Ishikawa (cell line): Measurements from ENCODE around the gene RASSF7.

Experiments
- CEBPB ChIP-seq: IDR thresholded peaks from 2 replicates; pipeline ENCODE4 v1.6.1; 2012
- CREB1 ChIP-seq: IDR thresholded peaks from 2 replicates; pipeline ENCODE4 v1.6.1; 2012; ENCODE audit warnings: low read depth
- EGR1 ChIP-seq: IDR thresholded peaks from 2 replicates; pipeline ENCODE4 v1.6.1; 2012
- EP300 ChIP-seq: IDR thresholded peaks from 2 replicates; pipeline ENCODE4 v1.6.1; 2012; ENCODE audit warnings: borderline replicate concordance
- FOXM1 ChIP-seq: IDR thresholded peaks from 2 replicates; pipeline ENCODE4 v1.6.1; 2012; ENCODE audit warnings: low read depth, borderline replicate concordance
- MAX ChIP-seq: IDR thresholded peaks from 2 replicates; pipeline ENCODE4 v1.6.1; 2012
- NFIC ChIP-seq: IDR thresholded peaks from 2 replicates; pipeline ENCODE4 v1.6.1; 2012
- RAD21 ChIP-seq: IDR thresholded peaks from 2 replicates; pipeline ENCODE4 v1.6.1; 2012; ENCODE audit warnings: low read depth
- REST ChIP-seq: IDR thresholded peaks from 2 replicates; pipeline ENCODE4 v1.6.1; 2012; ENCODE audit warnings: low read depth, mild to moderate bottlenecking
- TAF1 ChIP-seq: IDR thresholded peaks from 2 replicates; pipeline ENCODE4 v1.6.1; 2012; ENCODE audit warnings: low read depth, mild to moderate bottlenecking
- TCF12 ChIP-seq: IDR thresholded peaks from 2 replicates; pipeline ENCODE4 v1.6.1; 2012; ENCODE audit warnings: low read depth
- TEAD4 ChIP-seq: IDR thresholded peaks from 2 replicates; pipeline ENCODE4 v1.6.1; 2012
- USF1 ChIP-seq: IDR thresholded peaks from 2 replicates; pipeline ENCODE4 v1.6.1; 2012
- YY1 ChIP-seq: IDR thresholded peaks from 2 replicates; pipeline ENCODE4 v1.6.1; 2012; ENCODE audit warnings: low read depth
- ZBTB7A ChIP-seq: IDR thresholded peaks from 2 replicates; pipeline ENCODE4 v1.6.1; 2012; ENCODE audit warnings: low read depth

The RASSF7 gene

GRCh38 chr11:535519-536454, 25.0 kb upstream of the RASSF7 start, which contains the start of gene HRAS:
Gene HRAS (minus strand): TSS chr11:535576.
- peak; percentile 24 for TF ChIP-seq MAX
- peak; percentile 79; the same call in 1 of the 2 replicates for TF ChIP-seq ZBTB7A
- peak; percentile 66; the same call in 1 of the 2 replicates for TF ChIP-seq TAF1
- TF ChIP-seq EP300, result no peak

- no peak for TF ChIP-seq YY1
- TF ChIP-seq TAF1, result peak; percentile 54; the same call in 1 of the 2 replicates
- TF ChIP-seq FOXM1, result peak; percentile 62; the same call in 1 of the 2 replicates
- peak; percentile 96 for TF ChIP-seq EGR1
- TF ChIP-seq TCF12, result peak; percentile 52; the same call in 1 of the 2 replicates
- TF ChIP-seq TEAD4, result peak; percentile 34
- TF ChIP-seq NFIC, result peak; percentile 33; the same call in 1 of the 2 replicates
- TF ChIP-seq MAX, result peak; percentile 98
- no peak for TF ChIP-seq CREB1
- TF ChIP-seq USF1, result peak; percentile 94
- TF ChIP-seq REST, result no peak
- peak; percentile 56; the same call in 1 of the 2 replicates for TF ChIP-seq ZBTB7A
- TF ChIP-seq RAD21, result no peak; the same call in 1 of the 2 replicates
- TF ChIP-seq CEBPB, result no peak
- TF ChIP-seq EP300, result peak; percentile 43; the same call in 1 of the 2 replicates
Observed at GRCh38 chr11:536841-537621, 23.7 kb upstream of the RASSF7 start, which contains the start of gene LRRC56. Gene LRRC56 (plus strand): TSS chr11:537527. CDS start chr11:540685, 3,158 bp downstream.

GRCh38 chr11:537622-538430, 22.9 kb upstream of the RASSF7 start:
- TF ChIP-seq YY1, result no peak
- 0 out of 2 replicates have a peak, but pooled peaks have one; percentile 52 for TF ChIP-seq ZBTB7A

GRCh38 chr11:538431-539051, 22.2 kb upstream of the RASSF7 start:
- TF ChIP-seq FOXM1 (no peak), YY1 (no peak), TCF12 (no peak), MAX (no peak), NFIC (no peak), REST (no peak), CREB1 (no peak), CEBPB (no peak), EGR1 (no peak), USF1 (no peak), TAF1 (no peak), RAD21 (no peak), ZBTB7A (no peak), TEAD4 (no peak), EP300 (no peak)
